ENCODE data around the gene ATXN1. TPM values are rescaled to one million over a fixed set of nuclear protein-coding genes. Genes with fewer than 3 reads are reported as not detected.

Gene ATXN1
- total and polyA plus RNA-seq, 2 of the 8 experiments (the other 6 are each of a cell fraction or from before 2014, with no cell fraction given), result 1.6 to 4.0 TPM

GRCh38 chr6:16388488-16388887 is 372.8 kb downstream of the ATXN1 start:
- H4K8ac ChIP-seq (ENCODE audit: extremely low read depth, insufficient read depth, low read length), result no peak overlapping the region
- WGBS, 2 experiments (ENCODE audit: extremely low coverage in 1 of 2, insufficient coverage in 1 of 2, insufficient read length in 1 of 2, insufficient replicate concordance in 2 of 2, low coverage in 1 of 2, low lambda C conversion rate in 2 of 2, missing lambda C conversion rate in 1 of 2), result 93% methylated on average over 1 of the region's 1 CpG; no CpG with 5 or more reads in 1 of the 2 experiments
- H3K4me3 ChIP-seq (ENCODE audit: extremely low read depth in 1 of 4, insufficient read depth in 2 of 4, low read depth in 3 of 4, low read length in 4 of 4), result no peak overlapping the region
- no peak overlapping the region for H3K18ac ChIP-seq (ENCODE audit: extremely low read depth, low read length)
- no peak overlapping the region for H3K4ac ChIP-seq (replicated peaks; ENCODE audit: insufficient read length, low read depth, low read length)
- H3K56ac ChIP-seq (replicated peaks; ENCODE audit: insufficient read length, low read depth, low read length), result no peak overlapping the region
- CTCF ChIA-PET (ENCODE audit: partially characterized antibody), result no interaction called here
- no peak overlapping the region for H3K14ac ChIP-seq (ENCODE audit: insufficient read length)
- no peak for DNase-seq (ENCODE audit: low read depth in 1 of 2, low spot score in 2 of 2)
- H4K20me1 ChIP-seq (replicated peaks in 1 of 2; ENCODE audit: control insufficient read depth in 1 of 2, insufficient read depth in 2 of 2, low read length in 2 of 2), result no peaks in the 10 kb centered on the region
- H3K23me2 ChIP-seq (ENCODE audit: low read depth, low read length), result no peaks in the 10 kb centered on the region
- no peaks in the 10 kb centered on the region for H3K36me3 ChIP-seq (ENCODE audit: control insufficient read depth in 2 of 4, insufficient read depth in 4 of 4, low read length in 3 of 4)
- no peaks in the 10 kb centered on the region for H3K79me1 ChIP-seq (ENCODE audit: low read depth, low read length)
- no peak overlapping the region for H2BK5ac ChIP-seq (ENCODE audit: low read depth, low read length)
- no peak overlapping the region for H2BK15ac ChIP-seq (ENCODE audit: low read length)
- H2AFZ ChIP-seq (ENCODE audit: low read length), result no peak overlapping the region
- no peak overlapping the region for H2BK12ac ChIP-seq (ENCODE audit: low read depth, low read length)
- no peaks in the 10 kb centered on the region for H3K79me2 ChIP-seq (ENCODE audit: control insufficient read depth in 1 of 2, insufficient read depth in 2 of 2, low read length in 2 of 2)
- no peak overlapping the region for H3K4me2 ChIP-seq (ENCODE audit: insufficient read depth in 1 of 2, low read depth in 2 of 2, low read length in 2 of 2)
- no peak overlapping the region for H2AK5ac ChIP-seq (ENCODE audit: low read depth, low read length)
- no peaks in the 10 kb centered on the region; a peak in 1 of 7 replicates for H3K4me1 ChIP-seq (replicated peaks in 1 of 4; ENCODE audit: control insufficient read depth in 3 of 4, insufficient read depth in 4 of 4, low read length in 3 of 4)
- no peak for TF ChIP-seq SUZ12 (IDR thresholded peaks at IDR 0.05; ENCODE audit: low read length)
- no peak for TF ChIP-seq BRCA1 (IDR thresholded peaks at IDR 0.05; ENCODE audit: low read depth, low read length)
- no peak for TF ChIP-seq YY1 (IDR thresholded peaks at IDR 0.05; ENCODE audit: low read depth, low read length)
- TF ChIP-seq EP300 (IDR thresholded peaks at IDR 0.05; ENCODE audit: borderline replicate concordance in 1 of 2, low read depth in 2 of 2, low read length in 2 of 2), result no peak
- no peak for TF ChIP-seq RXRA (IDR thresholded peaks at IDR 0.05; ENCODE audit: insufficient read depth, low read depth, low read length)
- no peak for TF ChIP-seq MAX (IDR thresholded peaks at IDR 0.05)
- TF ChIP-seq NRF1 (IDR thresholded peaks at IDR 0.05; ENCODE audit: low read depth, low read length), result no peak
- no peak for TF ChIP-seq CTBP2 (IDR thresholded peaks at IDR 0.05; ENCODE audit: borderline replicate concordance, insufficient read depth, insufficient read length, low read length)
- TF ChIP-seq TEAD4 (IDR thresholded peaks at IDR 0.05; ENCODE audit: low read depth, low read length), result no peak
- no peak for TF ChIP-seq ZNF274 (IDR thresholded peaks at IDR 0.05; ENCODE audit: borderline replicate concordance, extremely low read depth, low read length)
- TF ChIP-seq USF2 (IDR thresholded peaks at IDR 0.05; ENCODE audit: low read length), result no peak
- H3K27me3 ChIP-seq (replicated peaks in 1 of 4; ENCODE audit: control insufficient read depth in 3 of 4, extremely low read depth in 1 of 4, insufficient read depth in 3 of 4, low read length in 3 of 4), result no peaks in the 10 kb centered on the region
- no peak overlapping the region for H2BK20ac ChIP-seq (ENCODE audit: low read length)
- H4K91ac ChIP-seq (replicated peaks; ENCODE audit: insufficient read length, low read length), result no peak overlapping the region
- no peak overlapping the region for H4K5ac ChIP-seq (ENCODE audit: insufficient read length, low read depth, low read length)
- no peak overlapping the region for H2BK120ac ChIP-seq (replicated peaks; ENCODE audit: low read depth, low read length)
- H3K9me3 ChIP-seq (ENCODE audit: insufficient read depth in 2 of 2, low read depth in 1 of 2, low read length in 1 of 2), result no peaks in the 10 kb centered on the region
- H3K23ac ChIP-seq (ENCODE audit: insufficient read length), result no peak overlapping the region
- FAIRE-seq, result no peak
- H3K27ac ChIP-seq (ENCODE audit: low read depth, low read length), result no peak overlapping the region
- POLR2A ChIA-PET (ENCODE audit: partially characterized antibody), result no interaction called here
- H3K9ac ChIP-seq (replicated peaks in 1 of 4; ENCODE audit: extremely low read depth in 1 of 4, low read depth in 3 of 4, low read length in 3 of 4), result no peak overlapping the region
